ENCODE data around the gene UBE2E3. TPM values are rescaled to one million over a fixed set of nuclear protein-coding genes. Genes with fewer than 3 reads are reported as not detected.

UBE2E3 gene
- total RNA-seq, 1 experiment from 2014 or later = 180 TPM

DNA sequence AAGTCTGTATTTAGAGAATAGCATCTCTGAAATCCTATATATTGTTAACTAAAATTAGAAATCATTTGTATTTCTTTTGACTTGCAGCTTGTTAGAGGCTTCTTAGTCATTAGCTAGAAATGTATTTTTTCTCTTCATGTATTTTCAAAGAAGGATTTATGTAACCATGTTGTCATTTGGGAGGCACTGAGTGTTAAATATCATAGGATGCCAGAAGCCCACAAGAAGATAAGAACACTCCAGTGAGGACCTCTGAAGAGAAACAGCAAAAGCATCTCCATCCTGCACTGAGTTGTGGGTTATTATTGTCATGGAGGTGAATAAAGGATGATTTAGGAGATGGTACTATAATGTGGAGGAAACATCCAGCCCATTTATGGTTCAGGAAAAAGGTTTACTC lies 93.5 kb downstream of the UBE2E3 start:
- POLR2A ChIA-PET (ENCODE audit: unreplicated experiment) = interaction anchor here (0.6 kb wide), 1 partner anchor 9 kb away, joined by 3 read pairs; no protein-coding TSS in a partner anchor
- no peaks in the 10 kb centered on the region for H3K9me3 ChIP-seq (ENCODE audit: insufficient read depth, low read depth)
- H3K4me1 ChIP-seq (replicated peaks; ENCODE audit: insufficient read depth) = 0 out of 2 replicates have a peak, but pooled peaks cover 4% of the 10 kb centered on the region
- CTCF ChIA-PET = no interaction called here
- no peaks in the 10 kb centered on the region for H3K27me3 ChIP-seq (ENCODE audit: insufficient read depth, low read depth)
- H3K4me2 ChIP-seq = no peak overlapping the region
- no peak overlapping the region for H3K4me3 ChIP-seq
- peaks cover 5% of the 10 kb centered on the region; the same call in 1 of the 2 replicates for H3F3A ChIP-seq (ENCODE audit: insufficient read depth, low read depth)
- no peaks in the 10 kb centered on the region for H3K36me3 ChIP-seq (ENCODE audit: low read depth)
- intact Hi-C loops (cut with micrococcal nuclease; ENCODE audit: unreplicated experiment) = loop anchor here (10.0 kb wide), 3 partner anchors 501 to 1581 kb away; no protein-coding TSS in a partner anchor
- TF ChIP-seq, protein P1, sequence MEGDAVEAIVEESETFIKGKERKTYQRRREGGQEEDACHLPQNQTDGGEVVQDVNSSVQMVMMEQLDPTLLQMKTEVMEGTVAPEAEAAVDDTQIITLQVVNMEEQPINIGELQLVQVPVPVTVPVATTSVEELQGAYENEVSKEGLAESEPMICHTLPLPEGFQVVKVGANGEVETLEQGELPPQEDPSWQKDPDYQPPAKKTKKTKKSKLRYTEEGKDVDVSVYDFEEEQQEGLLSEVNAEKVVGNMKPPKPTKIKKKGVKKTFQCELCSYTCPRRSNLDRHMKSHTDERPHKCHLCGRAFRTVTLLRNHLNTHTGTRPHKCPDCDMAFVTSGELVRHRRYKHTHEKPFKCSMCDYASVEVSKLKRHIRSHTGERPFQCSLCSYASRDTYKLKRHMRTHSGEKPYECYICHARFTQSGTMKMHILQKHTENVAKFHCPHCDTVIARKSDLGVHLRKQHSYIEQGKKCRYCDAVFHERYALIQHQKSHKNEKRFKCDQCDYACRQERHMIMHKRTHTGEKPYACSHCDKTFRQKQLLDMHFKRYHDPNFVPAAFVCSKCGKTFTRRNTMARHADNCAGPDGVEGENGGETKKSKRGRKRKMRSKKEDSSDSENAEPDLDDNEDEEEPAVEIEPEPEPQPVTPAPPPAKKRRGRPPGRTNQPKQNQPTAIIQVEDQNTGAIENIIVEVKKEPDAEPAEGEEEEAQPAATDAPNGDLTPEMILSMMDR (conservative IDR thresholded peaks at IDR 0.05) = no peak
- TF ChIP-seq EZH2 (IDR thresholded peaks at IDR 0.05; ENCODE audit: low read depth) = no peak
- no peaks in the 10 kb centered on the region for H4K20me1 ChIP-seq (ENCODE audit: insufficient read depth)
- no peak overlapping the region for H2AFZ ChIP-seq
- no peak overlapping the region for H3K27ac ChIP-seq
- no peaks in the 10 kb centered on the region for H3K9me2 ChIP-seq (ENCODE audit: insufficient read depth)
- no TSS peak for BruUV-seq (replicated peaks)
- no peaks in the 10 kb centered on the region for H3K79me2 ChIP-seq (ENCODE audit: low read depth)
- DNase-seq = no peak

DNA sequence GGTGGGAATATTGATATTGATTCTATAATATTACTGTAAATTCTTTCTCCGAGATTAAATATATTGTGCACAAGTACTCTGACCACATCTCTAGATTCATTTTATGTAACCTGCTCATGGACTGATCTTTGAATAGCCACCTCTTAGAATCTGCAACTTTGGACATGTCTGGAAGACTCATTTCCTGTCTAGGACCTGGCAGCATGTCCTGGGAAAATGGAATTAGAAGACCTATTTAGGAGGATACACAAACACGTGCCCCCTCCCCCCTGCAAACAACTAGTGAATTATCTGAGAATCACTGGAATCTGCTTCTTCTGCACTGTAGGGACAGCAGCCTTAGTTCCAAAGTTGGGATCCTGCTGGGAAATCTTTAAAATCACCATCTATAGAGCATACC lies 94.1 kb downstream of the UBE2E3 start:
- no peaks in the 10 kb centered on the region for H4K20me1 ChIP-seq (ENCODE audit: insufficient read depth)
- no peak overlapping the region for H2AFZ ChIP-seq
- H3K9me3 ChIP-seq (ENCODE audit: insufficient read depth, low read depth) = no peaks in the 10 kb centered on the region
- TF ChIP-seq EZH2 (IDR thresholded peaks at IDR 0.05; ENCODE audit: low read depth) = no peak
- TF ChIP-seq, protein P1 (conservative IDR thresholded peaks at IDR 0.05) = no peak
- H3F3A ChIP-seq (ENCODE audit: insufficient read depth, low read depth) = peaks cover 5% of the 10 kb centered on the region; the same call in 1 of the 2 replicates
- no peaks in the 10 kb centered on the region for H3K79me2 ChIP-seq (ENCODE audit: low read depth)
- H3K9me2 ChIP-seq (ENCODE audit: insufficient read depth) = no peaks in the 10 kb centered on the region
- CTCF ChIA-PET = no interaction called here
- no peak overlapping the region for H3K4me3 ChIP-seq
- H3K36me3 ChIP-seq (ENCODE audit: low read depth) = no peaks in the 10 kb centered on the region
- 0 out of 2 replicates have a peak, but pooled peaks cover 4% of the 10 kb centered on the region for H3K4me1 ChIP-seq (replicated peaks; ENCODE audit: insufficient read depth)
- H3K4me2 ChIP-seq = no peak overlapping the region
- intact Hi-C loops (cut with micrococcal nuclease; ENCODE audit: unreplicated experiment) = loop anchor here (10.0 kb wide), 3 partner anchors 500 to 1580 kb away; no protein-coding TSS in a partner anchor
- no TSS peak for BruUV-seq (replicated peaks)
- H3K27me3 ChIP-seq (ENCODE audit: insufficient read depth, low read depth) = no peaks in the 10 kb centered on the region
- H3K27ac ChIP-seq = no peak overlapping the region
- DNase-seq = no peak
- POLR2A ChIA-PET (ENCODE audit: unreplicated experiment) = interaction anchor here (0.6 kb wide), 1 partner anchor 9 kb away, joined by 3 read pairs; no protein-coding TSS in a partner anchor

DNA sequence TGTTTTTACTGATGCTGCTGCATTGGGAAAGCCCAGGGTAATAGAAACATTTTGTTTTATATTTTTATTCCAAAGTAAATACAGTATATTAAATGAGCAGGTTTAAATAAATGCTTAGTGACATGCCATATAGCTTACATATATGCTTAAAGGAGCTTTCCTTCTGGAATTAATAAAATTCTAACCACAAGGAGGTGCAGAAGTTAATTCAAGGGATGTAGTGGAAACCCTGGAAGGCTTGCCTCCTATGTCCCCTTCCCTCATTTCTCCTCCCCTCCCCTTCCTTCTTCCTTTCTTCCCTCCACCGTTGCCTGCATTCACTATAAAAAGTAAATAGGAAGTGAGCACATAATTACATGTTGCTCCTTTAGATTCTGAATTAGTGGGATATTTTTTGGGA lies 96.3 kb downstream of the UBE2E3 start:
- CTCF ChIA-PET = no interaction called here
- intact Hi-C loops (cut with micrococcal nuclease; ENCODE audit: unreplicated experiment) = loop anchor here (1.0 to 10.0 kb wide), 6 partner anchors 390 to 1578 kb away; no protein-coding TSS in a partner anchor

More for the DNA sequence above, 96.3 kb downstream of the UBE2E3 start:
- no peak overlapping the region for H3K4me2 ChIP-seq
- peaks cover 5% of the 10 kb centered on the region; the same call in 1 of the 2 replicates for H3F3A ChIP-seq (ENCODE audit: insufficient read depth, low read depth)
- H3K27ac ChIP-seq = no peak overlapping the region
- no TSS peak for BruUV-seq (replicated peaks)
- H3K4me3 ChIP-seq = no peak overlapping the region
- H3K27me3 ChIP-seq (ENCODE audit: insufficient read depth, low read depth) = no peaks in the 10 kb centered on the region
- H4K20me1 ChIP-seq (ENCODE audit: insufficient read depth) = no peaks in the 10 kb centered on the region
- POLR2A ChIA-PET (ENCODE audit: unreplicated experiment) = no interaction called here
- DNase-seq = no peak
- H3K9me3 ChIP-seq (ENCODE audit: insufficient read depth, low read depth) = no peaks in the 10 kb centered on the region
- H3K36me3 ChIP-seq (ENCODE audit: low read depth) = no peaks in the 10 kb centered on the region
- TF ChIP-seq, protein P1 (conservative IDR thresholded peaks at IDR 0.05) = no peak
- no peak for TF ChIP-seq EZH2 (IDR thresholded peaks at IDR 0.05; ENCODE audit: low read depth)
- no peaks in the 10 kb centered on the region for H3K79me2 ChIP-seq (ENCODE audit: low read depth)
- no peaks in the 10 kb centered on the region for H3K9me2 ChIP-seq (ENCODE audit: insufficient read depth)
- no peaks in the 10 kb centered on the region for H3K4me1 ChIP-seq (replicated peaks; ENCODE audit: insufficient read depth)
- H2AFZ ChIP-seq = no peak overlapping the region

Measured in PC-9 (cell line).